Stimulated activated CD4-positive, alpha-beta T cell treated with anti-CD3 and anti-CD28 coated beads, Interleukin-2, amount 100 ng/mL, for 48 hours (primary cell): Measurements from ENCODE around the gene CAND2.

ENCODE experiments used
- DNase-seq, 2 donors: peaks; one replicate each; pipeline ENCODE4 v3.0.0-alpha.2; 2020

CAND2 gene

DNA sequence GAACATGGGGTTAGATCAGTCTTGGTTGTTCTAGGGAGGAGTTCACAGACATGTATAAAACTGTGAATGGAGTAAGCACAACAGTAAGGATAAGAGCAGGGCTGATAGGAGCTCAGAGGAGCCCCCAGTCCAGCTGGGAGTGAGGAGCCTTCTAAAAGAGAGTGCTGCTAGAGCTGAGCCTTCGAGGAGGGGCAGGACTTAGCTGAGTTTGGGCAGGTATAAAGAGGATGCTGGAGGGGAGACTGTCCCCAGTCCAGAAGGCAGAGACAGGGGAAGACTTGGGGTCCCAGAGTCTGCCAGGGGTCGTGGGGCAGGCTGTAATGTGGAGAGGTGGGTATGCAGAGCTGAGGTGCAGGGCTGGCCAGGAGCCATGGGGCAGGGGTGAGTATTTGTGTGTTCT, 12.1 kb downstream of the CAND2 start:
- DNase-seq, result no peak

DNA sequence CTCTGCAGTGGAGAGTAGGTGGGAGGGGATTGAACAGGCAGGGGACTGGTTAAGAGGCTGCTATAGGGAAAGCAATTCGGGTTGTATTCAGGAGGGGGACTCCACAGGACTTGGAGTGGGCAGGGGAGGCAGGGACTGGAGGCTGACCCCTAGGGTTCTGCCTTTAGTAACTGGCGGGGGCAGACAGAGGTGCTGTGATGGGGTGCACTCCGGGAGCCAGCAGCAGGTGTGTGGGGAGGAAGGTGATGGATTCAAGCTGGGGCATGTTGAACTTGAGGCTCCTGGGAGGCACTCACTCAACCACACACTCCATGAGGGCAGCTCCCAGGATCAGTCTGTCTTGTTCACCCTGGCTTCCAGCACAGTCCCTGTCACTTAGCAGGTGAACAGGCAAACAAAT, 12.5 kb downstream of the CAND2 start:
- no peak for DNase-seq

DNA sequence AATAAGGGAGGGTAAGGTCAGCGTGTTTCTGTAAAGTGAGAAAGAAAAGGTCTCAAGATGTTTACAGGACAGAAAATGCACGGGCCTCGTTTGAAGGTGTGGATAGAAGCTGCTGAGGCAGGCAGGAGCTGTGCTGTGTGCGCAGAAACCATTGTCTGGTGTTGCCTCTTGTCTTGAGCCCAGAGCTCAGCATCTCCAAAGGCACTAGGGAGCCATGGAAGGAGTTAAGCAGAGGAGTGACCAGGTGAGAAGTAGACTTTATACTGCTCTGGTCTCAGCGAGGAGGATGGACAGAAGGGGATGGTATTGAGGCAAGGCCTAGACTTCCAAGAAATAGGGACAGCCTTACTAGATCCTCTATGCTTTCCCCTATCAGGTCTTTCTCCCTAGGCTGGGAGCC, 13.0 kb downstream of the CAND2 start:
- DNase-seq, result no peak

DNA sequence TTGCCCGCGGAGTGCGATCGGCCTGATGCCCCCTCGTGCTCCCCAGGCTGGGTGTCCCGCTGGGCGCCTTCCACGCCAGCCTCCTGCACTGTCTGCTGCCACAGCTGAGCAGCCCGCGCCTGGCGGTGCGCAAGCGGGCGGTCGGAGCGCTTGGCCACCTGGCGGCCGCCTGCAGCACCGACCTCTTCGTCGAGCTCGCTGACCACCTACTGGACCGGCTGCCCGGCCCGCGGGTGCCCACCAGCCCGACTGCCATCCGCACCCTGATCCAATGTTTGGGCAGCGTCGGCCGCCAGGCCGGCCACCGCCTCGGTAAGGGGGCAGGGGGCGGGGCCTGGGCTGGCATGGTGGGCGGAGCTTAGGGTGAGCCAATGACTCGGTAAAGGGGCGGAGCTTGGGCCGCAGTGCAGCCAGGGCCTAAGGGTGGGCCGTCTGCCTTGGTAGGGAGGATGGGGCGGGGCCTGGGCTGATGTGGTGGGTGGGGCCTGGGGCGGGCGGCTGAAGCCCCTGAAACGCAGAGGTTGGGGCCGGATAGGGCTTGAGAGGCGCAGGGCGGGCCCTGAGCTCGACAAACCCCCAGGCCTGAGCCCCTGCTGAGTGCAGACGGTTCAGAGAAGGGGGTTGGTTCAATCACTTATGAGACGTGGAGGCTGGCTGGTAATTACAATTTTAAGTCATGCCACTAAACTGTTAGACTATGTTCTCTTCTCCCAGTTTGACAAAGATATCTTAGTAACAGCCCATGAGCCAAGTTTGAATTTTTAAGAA, 13.7 kb downstream of the CAND2 start:
- DNase-seq, result peak; percentile 93 to 94

GRCh38 chr3:12810961-12811360, 14.5 kb downstream of the CAND2 start:
- no peak for DNase-seq

- DNase-seq, result no peak
These were observed 16.3 kb downstream of the CAND2 start for GRCh38 chr3:12812812-12813211.

GRCh38 chr3:12813967-12814366, 17.5 kb downstream of the CAND2 start:
- no peak for DNase-seq

- no peak for DNase-seq
These were observed 18.6 kb downstream of the CAND2 start for GRCh38 chr3:12815078-12815477.

DNA sequence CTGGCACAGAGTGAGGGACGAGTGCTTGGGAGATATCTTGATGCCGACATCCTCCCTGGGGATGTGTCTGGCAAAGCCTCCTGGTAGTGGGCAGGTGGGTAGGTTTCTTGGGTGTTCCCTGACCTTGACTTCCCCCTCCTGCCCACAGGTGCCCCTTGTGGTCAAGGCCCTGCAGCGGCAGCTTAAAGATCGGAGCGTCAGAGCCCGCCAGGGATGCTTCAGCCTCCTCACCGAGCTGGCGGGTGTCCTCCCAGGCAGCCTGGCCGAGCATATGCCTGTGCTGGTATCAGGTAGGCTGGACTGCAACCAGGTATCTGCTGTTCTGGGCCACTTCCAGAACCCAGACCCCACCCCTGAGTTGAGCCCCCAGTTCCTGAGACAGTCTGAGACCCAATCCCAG, 19.2 kb downstream of the CAND2 start:
- no peak for DNase-seq

DNA sequence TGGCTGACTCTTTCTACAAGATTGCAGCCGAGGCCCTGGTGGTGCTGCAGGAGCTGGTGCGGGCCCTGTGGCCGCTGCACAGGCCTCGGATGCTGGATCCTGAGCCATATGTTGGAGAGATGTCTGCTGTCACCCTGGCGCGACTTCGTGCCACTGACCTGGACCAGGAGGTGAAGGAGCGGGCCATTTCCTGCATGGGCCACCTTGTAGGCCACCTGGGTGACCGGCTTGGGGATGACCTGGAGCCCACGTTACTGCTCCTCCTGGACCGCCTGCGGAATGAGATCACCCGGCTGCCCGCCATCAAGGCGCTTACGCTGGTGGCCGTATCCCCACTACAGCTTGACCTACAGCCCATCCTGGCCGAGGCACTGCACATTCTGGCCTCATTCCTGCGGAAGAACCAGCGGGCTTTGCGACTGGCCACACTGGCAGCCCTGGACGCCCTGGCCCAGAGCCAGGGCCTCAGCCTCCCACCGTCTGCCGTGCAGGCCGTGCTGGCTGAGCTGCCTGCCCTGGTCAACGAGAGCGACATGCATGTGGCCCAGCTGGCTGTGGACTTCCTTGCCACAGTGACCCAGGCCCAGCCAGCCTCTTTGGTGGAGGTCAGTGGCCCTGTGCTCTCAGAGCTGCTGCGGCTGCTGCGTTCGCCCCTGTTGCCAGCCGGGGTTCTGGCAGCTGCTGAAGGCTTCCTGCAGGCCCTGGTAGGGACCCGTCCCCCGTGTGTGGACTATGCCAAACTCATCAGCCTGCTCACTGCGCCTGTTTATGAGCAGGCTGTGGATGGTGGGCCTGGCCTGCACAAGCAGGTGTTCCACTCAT, 20.3 kb downstream of the CAND2 start:
- no peak for DNase-seq

DNA sequence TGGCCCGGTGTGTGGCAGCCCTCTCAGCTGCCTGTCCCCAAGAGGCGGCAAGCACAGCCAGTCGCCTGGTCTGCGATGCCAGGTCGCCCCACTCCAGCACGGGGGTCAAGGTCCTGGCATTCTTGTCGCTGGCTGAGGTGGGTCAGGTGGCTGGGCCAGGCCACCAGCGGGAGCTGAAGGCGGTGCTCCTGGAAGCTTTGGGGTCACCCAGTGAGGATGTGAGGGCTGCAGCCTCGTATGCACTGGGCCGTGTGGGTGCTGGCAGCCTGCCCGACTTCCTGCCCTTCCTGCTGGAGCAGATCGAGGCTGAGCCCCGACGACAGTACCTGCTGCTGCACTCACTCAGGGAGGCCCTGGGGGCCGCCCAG, 20.8 kb downstream of the CAND2 start:
- no peak for DNase-seq

DNA sequence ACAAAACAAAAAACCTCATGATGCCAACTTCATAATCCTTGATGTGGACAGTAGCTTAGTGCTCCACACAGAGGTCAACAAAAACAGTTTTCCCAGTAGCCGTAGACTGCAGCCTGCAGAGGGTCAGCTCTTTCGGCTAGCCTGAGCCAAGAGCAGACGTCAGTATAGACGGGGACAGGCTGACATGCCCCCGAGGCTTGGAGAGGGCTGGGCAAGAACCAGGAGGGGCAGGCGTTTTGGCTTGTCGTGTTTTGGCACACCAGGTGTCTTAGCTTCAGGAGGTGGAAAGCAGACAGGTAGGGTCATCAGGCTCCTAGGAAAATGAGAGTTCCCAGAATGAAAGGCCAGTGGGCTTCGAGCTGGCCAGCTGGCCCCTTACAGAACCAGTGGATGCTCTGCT, 21.8 kb downstream of the CAND2 start:
- DNase-seq, result no peak

- no peak for DNase-seq
These were observed 22.3 kb downstream of the CAND2 start for GRCh38 chr3:12818773-12819172.

DNA sequence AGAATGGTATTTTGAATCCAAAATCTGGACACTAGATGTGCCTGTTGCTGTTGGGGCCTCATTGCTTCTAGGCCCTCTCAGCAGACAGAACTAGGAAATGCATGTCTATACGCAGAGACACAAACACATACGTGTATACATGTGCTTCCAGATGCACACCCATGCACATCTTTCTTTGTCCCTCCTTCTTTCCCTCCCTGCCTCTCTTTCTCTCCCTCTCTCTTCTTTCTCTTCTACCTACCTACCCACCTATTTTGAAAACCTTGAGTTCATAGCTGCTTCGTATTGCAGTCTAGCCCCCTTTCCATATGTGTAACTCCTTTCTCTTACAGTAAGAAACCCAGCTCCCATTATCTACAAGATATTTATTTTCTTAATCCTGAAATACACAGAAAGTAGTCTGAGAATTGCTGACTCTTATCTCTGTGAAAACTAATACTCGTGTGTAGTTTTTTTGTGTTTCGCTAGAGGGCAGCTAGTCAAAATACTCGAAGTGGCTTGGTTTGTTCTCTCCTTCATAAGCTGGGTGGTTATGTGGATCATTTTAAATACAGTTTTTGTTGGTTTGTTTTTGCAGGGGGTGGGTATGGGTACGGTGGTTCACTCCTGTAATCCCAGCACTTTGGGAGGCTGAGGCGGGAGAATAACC, 26.4 kb downstream of the CAND2 start:
- DNase-seq, result no peak

DNA sequence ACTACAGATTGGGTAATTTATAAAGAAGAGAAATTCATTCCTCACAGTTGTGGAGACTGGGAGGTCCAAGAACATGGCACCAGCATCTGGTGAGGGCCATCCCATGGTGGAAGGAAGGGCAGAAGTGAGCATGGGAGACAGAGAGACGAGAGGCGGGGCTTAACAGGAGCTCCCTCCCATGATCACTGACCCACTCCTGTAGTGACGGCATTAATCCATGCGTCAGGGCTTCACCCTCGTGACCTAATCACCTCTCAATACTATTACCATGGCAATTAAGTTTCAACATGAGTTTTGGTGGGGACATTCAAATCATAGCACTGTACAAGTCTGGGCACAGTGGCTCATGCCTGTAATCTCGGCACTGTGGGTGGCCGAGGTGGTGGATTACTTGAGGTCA, 27.8 kb downstream of the CAND2 start:
- DNase-seq, result no peak

DNA sequence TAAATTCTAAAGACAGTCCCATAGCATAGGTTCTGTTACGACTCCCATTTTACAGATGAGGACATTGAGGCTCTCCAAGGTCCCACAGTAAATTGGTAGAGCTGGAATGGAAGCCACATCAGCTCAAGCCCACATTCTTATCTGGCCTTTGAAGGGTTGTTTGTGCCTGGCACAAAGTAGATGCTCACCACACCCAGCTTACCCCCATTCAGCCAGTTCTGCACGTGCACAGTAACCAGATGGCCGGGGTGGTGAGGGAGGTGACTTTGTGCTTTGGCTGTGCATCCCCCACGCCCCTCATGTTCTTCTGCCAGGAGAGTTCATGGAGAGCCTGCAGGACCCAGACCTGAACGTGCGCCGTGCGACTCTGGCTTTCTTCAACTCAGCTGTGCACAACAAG, 28.7 kb downstream of the CAND2 start:
- DNase-seq, result no peak

GRCh38 chr3:12828751-12829150, 32.3 kb downstream of the CAND2 start:
- no peak for DNase-seq

- DNase-seq, result no peak
These were observed 32.9 kb downstream of the CAND2 start for GRCh38 chr3:12829404-12829803.

- no peak for DNase-seq
These were observed 33.7 kb downstream of the CAND2 start for GRCh38 chr3:12829886-12830784.

DNA sequence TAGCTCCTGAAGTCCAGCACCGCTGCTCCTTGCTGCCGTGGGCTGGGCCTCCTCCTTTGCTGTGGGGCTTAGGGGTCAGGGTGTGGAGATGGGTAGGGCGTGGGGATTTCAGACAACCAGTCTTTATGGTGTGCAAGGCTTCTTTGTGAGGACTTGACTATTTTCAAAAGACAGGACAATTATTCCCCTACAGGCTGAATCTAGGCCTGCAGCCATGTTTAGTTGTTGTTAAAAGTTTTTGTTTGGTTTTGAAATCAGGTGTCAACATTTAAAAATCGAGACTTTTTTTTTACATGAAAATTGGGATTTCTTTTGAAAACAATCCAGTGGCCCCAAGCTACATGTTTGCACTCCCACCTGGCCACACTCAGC, 34.3 kb downstream of the CAND2 start:
- DNase-seq, result no peak

DNA sequence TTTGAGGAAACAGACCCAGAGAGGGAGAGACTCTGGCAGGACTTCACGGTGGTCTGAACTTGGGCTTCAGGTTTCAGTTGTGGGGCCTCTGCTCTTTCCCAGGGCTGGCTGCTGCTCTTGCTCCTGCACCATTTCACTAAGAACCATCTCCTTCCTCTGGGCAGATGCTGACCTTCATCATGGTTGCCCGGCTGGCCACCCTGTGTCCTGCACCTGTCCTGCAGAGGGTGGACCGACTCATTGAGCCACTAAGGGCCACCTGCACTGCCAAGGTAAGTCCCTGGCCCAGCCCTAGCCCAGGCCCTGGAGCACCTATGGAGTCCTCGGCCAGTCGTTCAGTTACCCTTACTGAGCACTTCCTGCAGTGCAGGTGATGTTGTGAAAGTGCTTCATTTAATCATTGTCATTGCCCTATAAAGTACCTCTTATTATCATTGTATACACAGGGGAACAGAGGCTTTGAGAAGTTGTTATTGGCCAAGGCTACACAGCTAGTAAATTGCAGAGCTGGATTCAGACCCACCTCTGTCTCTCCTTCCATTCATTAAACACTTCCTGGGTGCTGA, 34.9 kb downstream of the CAND2 start:
- no peak for DNase-seq

GRCh38 chr3:12832350-12833221, 36.1 kb downstream of the CAND2 start:
- DNase-seq, result no peak
